GM18508 (cell line): ENCODE results near the gene NHLH2.

Experiments
- ATAC-seq: cut with Tn5 transposase; IDR thresholded peaks from one replicate; pipeline ENCODE4 v1.9.1; 2021; ENCODE audit warnings: moderate number of reproducible peaks; ENCODE audit not compliant: insufficient read depth, unreplicated experiment

Gene NHLH2

GRCh38 chr1:115839029-115839678 lies 1.8 kb downstream of the NHLH2 start:
- ATAC-seq, result no peak

- no peak for ATAC-seq
Measured at GRCh38 chr1:115838431-115839028, 2.4 kb downstream of the NHLH2 start.

GRCh38 chr1:115837740-115838421 lies 3.0 kb downstream of the NHLH2 start:
- no peak for ATAC-seq

GRCh38 chr1:115837341-115837739 lies 3.6 kb downstream of the NHLH2 start:
- no peak for ATAC-seq

GRCh38 chr1:115833856-115834255 lies 7.1 kb downstream of the NHLH2 start:
- no peak for ATAC-seq

GRCh38 chr1:115832651-115833050 lies 8.3 kb downstream of the NHLH2 start:
- no peak for ATAC-seq

GRCh38 chr1:115830963-115831362 lies 10.0 kb downstream of the NHLH2 start:
- no peak for ATAC-seq

GRCh38 chr1:115829947-115830346 lies 11.0 kb downstream of the NHLH2 start:
- no peak for ATAC-seq

GRCh38 chr1:115829023-115829674 lies 11.8 kb downstream of the NHLH2 start:
- no peak for ATAC-seq

- no peak for ATAC-seq
Measured at GRCh38 chr1:115828101-115829022, 12.6 kb downstream of the NHLH2 start.

GRCh38 chr1:115827452-115828044 lies 13.4 kb downstream of the NHLH2 start:
- ATAC-seq, result no peak

GRCh38 chr1:115826628-115827027 lies 14.3 kb downstream of the NHLH2 start:
- ATAC-seq, result no peak

GRCh38 chr1:115822117-115822516 lies 18.8 kb downstream of the NHLH2 start:
- ATAC-seq, result no peak

GRCh38 chr1:115815694-115816093 lies 25.2 kb downstream of the NHLH2 start:
- ATAC-seq, result no peak

GRCh38 chr1:115814685-115815398 lies 26.1 kb downstream of the NHLH2 start:
- no peak for ATAC-seq

- no peak for ATAC-seq
Measured at GRCh38 chr1:115813727-115814126, 27.2 kb downstream of the NHLH2 start.

- ATAC-seq, result no peak
Measured at GRCh38 chr1:115811140-115811828, 29.6 kb downstream of the NHLH2 start.

GRCh38 chr1:115810609-115811008 lies 30.3 kb downstream of the NHLH2 start:
- no peak for ATAC-seq

- ATAC-seq, result no peak
Measured at GRCh38 chr1:115809847-115810246, 31.1 kb downstream of the NHLH2 start.
